GM12878 (cell line): ENCODE measurements around the gene LGI2. TPM values are rescaled to one million over a fixed set of nuclear protein-coding genes. Genes with fewer than 3 reads are reported as not detected.

Experiments
- ATAC-seq: fragments of 200-7000 bp; cut with Tn5 transposase; 3 replicates; pipeline ENCODE4 v1.9.1; 2020; ENCODE audit warnings: mild to moderate bottlenecking, moderate library complexity
- BruUV-seq: library from RNA; stranded (reverse); fragments of 400-500 nt; replicated peaks from 2 replicates; lab custom pipeline; 2021; lab: Mats Ljungman, UMichigan
- CTCF ChIA-PET: fragments of 300-600 bp; sonication (Branson Sonifier 250); formaldehyde crosslinking; extraction: SDS; loops from one replicate; lab custom pipeline; 2021; ENCODE audit warnings: inconsistent platforms; lab: Yijun Ruan, JAX
- POLR2A ChIA-PET: fragments of 350-600 bp; formaldehyde crosslinking; extraction: SDS; loops from one replicate; lab custom pipeline; 2021; ENCODE audit warnings: inconsistent platforms; lab: Charles Lee
- RAD21 ChIA-PET: fragments of 300-600 bp; sonication (Branson Sonifier 250); formaldehyde crosslinking; loops from one replicate; lab custom pipeline; 2023; ENCODE audit warnings: antibody characterized with exemption; ENCODE audit not compliant: unreplicated experiment; lab: Charles Lee
- SMC1A ChIA-PET: fragments of 300-600 bp; sonication (Branson Sonifier 250); formaldehyde crosslinking; loops from one replicate; lab custom pipeline; 2023; ENCODE audit not compliant: unreplicated experiment, uncharacterized antibody; lab: Charles Lee
- DNase-seq: peaks from one replicate; pipeline ENCODE4 v3.0.0-alpha.2; 2011; ENCODE audit warnings: low read depth, low spot score
- FAIRE-seq: peaks from 3 replicates; lab custom pipeline; 2011; peaks lifted over from hg19 to GRCh38; lab: Jason Lieb, UNC
- H2AFZ ChIP-seq: 2 replicates; pipeline ENCODE4 v1.6.0; 2011; ENCODE audit warnings: low read depth, low read length, control low read depth; ENCODE audit not compliant: control insufficient read depth
- H3K27ac ChIP-seq: 2 replicates; pipeline ENCODE4 v1.5.1; 2011; ENCODE audit warnings: control low read depth; ENCODE audit not compliant: control insufficient read depth, insufficient read depth
- H3K27me3 ChIP-seq, 2 experiments: replicated peaks in 1 of 2; 2 replicates each; pipeline versions ENCODE4 v1.6.0 to v1.6.1; 2011; ENCODE audit warnings: low read length in 1 of 2; ENCODE audit not compliant: control insufficient read depth in 2 of 2, insufficient read depth in 2 of 2
- H3K36me3 ChIP-seq, 2 experiments: 2 replicates each; pipeline ENCODE4 v1.5.1; 2011; ENCODE audit warnings: low read length in 1 of 2; ENCODE audit not compliant: control insufficient read depth in 2 of 2, insufficient read depth in 2 of 2
- H3K4me1 ChIP-seq: 2 replicates; pipeline ENCODE4 v1.6.1; 2011; ENCODE audit warnings: mild to moderate bottlenecking, low read length, moderate library complexity, mixed read lengths; ENCODE audit not compliant: control insufficient read depth, insufficient read depth
- H3K4me2 ChIP-seq: 2 replicates; pipeline ENCODE4 v1.6.0; 2011; ENCODE audit warnings: control low read depth; ENCODE audit not compliant: control insufficient read depth, insufficient read depth
- H3K4me3 ChIP-seq: fragments of 200-600 bp; sonication (generic); 2 replicates; pipeline ENCODE4 v1.5.1; 2016
- H3K79me2 ChIP-seq: 2 replicates; pipeline ENCODE4 v1.6.0; 2011; ENCODE audit warnings: low read length; ENCODE audit not compliant: control insufficient read depth, insufficient read depth
- H3K9ac ChIP-seq: 2 replicates; pipeline ENCODE4 v1.8.0; 2011; ENCODE audit warnings: low read length, control low read depth, mixed read lengths; ENCODE audit not compliant: control insufficient read depth, insufficient read depth
- H3K9me3 ChIP-seq: replicated peaks from 3 replicates; pipeline ENCODE4 v1.5.1; 2011; ENCODE audit warnings: mild to moderate bottlenecking, low read length; ENCODE audit not compliant: control insufficient read depth, insufficient read depth
- H4K20me1 ChIP-seq: 2 replicates; pipeline ENCODE4 v1.6.0; 2011; ENCODE audit not compliant: control insufficient read depth, insufficient read depth
- BRCA1 ChIP-seq: IDR thresholded peaks from 2 replicates; pipeline ENCODE4 v1.6.1; 2011; ENCODE audit warnings: low read depth, low read length, improper control_type of control experiment
- CREM ChIP-seq: IDR thresholded peaks from 2 replicates; pipeline ENCODE4 v1.6.1; 2014; ENCODE audit warnings: antibody characterized with exemption, low read depth
- E2F8 ChIP-seq: fragments of 450-650 bp; IDR thresholded peaks from 2 replicates; pipeline ENCODE4 v1.6.1; 2018; ENCODE audit warnings: mild to moderate bottlenecking, low read depth, moderate library complexity; ENCODE audit not compliant: partially characterized antibody
- EGR1 ChIP-seq, 2 experiments: IDR thresholded peaks; 1 replicate in 1 of 2; 2 replicates in 1 of 2; pipeline ENCODE4 v1.6.1; 2011 to 2012; ENCODE audit warnings: low read depth in 2 of 2, low read length in 2 of 2, borderline replicate concordance in 1 of 2, mild to moderate bottlenecking in 1 of 2, moderate library complexity in 1 of 2
- MEF2B ChIP-seq: fragments of 450-650 bp; IDR thresholded peaks from 2 replicates; pipeline ENCODE4 v1.6.1; 2018; ENCODE audit warnings: mild to moderate bottlenecking, moderate library complexity; ENCODE audit not compliant: partially characterized antibody, poor library complexity, severe bottlenecking
- MYB ChIP-seq: fragments of 150-350 bp; IDR thresholded peaks from 2 replicates; pipeline ENCODE4 v1.6.1; 2014; ENCODE audit warnings: mild to moderate bottlenecking, low read depth, low read length, borderline replicate concordance
- NR2F1 ChIP-seq: fragments of 450-650 bp; conservative IDR thresholded peaks from 2 replicates; pipeline ENCODE4 v1.6.1; 2017; ENCODE audit warnings: mild to moderate bottlenecking
- NRF1 ChIP-seq: conservative IDR thresholded peaks from 2 replicates; pipeline ENCODE4 v1.6.1; 2011; ENCODE audit warnings: mild to moderate bottlenecking, low read depth, low read length, improper control_type of control experiment
- SMARCA5 ChIP-seq: fragments of 450-650 bp; IDR thresholded peaks from 2 replicates; pipeline ENCODE4 v1.6.1; 2017; ENCODE audit warnings: mild to moderate bottlenecking
- STAT3 ChIP-seq: IDR thresholded peaks from 2 replicates; pipeline ENCODE4 v1.6.1; 2011; ENCODE audit warnings: low read depth, low read length, improper control_type of control experiment
- ZNF24 ChIP-seq: fragments of 450-650 bp; IDR thresholded peaks from 2 replicates; pipeline ENCODE4 v1.6.1; 2017; ENCODE audit warnings: antibody characterized with exemption, mild to moderate bottlenecking
- WGBS: methylation state at CpG from one replicate; pipeline ENCODE4 v1.1.6; 2016; ENCODE audit warnings: low lambda C conversion rate; ENCODE audit not compliant: insufficient replicate concordance, insufficient coverage; ENCODE audit errors: missing lambda C conversion rate; 5-methylcytosine and 5-hydroxymethylcytosine counted together
- in situ Hi-C: fragments of 300-500 bp; cut with MboI; formaldehyde crosslinking; loops from 9 replicates; pipeline ENCODE4 v1.14.3; 2018; ENCODE audit warnings: mixed read lengths
- intact Hi-C: fragments of 100-400 bp; cut with micrococcal nuclease; formaldehyde crosslinking; loops from one replicate; pipeline ENCODE4 v1.14.2; 2022; ENCODE audit not compliant: unreplicated experiment
- polyA plus RNA-seq, 11 experiments: library from polyadenylated mRNA; depleted of rRNA in 4 of 11; unstranded in 6 of 11; stranded (reverse) in 5 of 11; fragments of >200 nt; fragmentation: Nextera tagmentation in 4 of 11; fragmentation: Illumina TruSeq in 1 of 11; extraction: Ambion mirVana in 4 of 11; extraction: Trizol in 1 of 11; gene quantifications; 1 replicate in 1 of 11; 2 replicates in 10 of 11; pipeline versions ENCODE4 v1.2.1 to v1.2.3, GENCODE V29; 2011 to 2016; ENCODE audit warnings: inconsistent platforms in 2 of 11, missing spikeins in 2 of 11, low read depth in 1 of 11
- total RNA-seq, 4 experiments: library from RNA; depleted of rRNA in 3 of 4; stranded (reverse); fragments of >200 nt in 3 of 4; fragmentation: Illumina TruSeq in 1 of 4; extraction: Trizol in 1 of 4; gene quantifications; 2 replicates each; pipeline versions ENCODE4 v1.2.1 to v1.2.3, GENCODE V29; 2013 to 2021
- TF ChIP-seq, protein P1 (sequence below): IDR thresholded peaks from 2 replicates; pipeline ENCODE4 v1.6.1; 2011; ENCODE audit warnings: borderline replicate concordance, low read depth, mild to moderate bottlenecking, moderate library complexity, mixed read lengths, low read length; ENCODE audit not compliant: insufficient read depth; ENCODE audit errors: extremely low read length
- TF ChIP-seq, protein P2 (sequence below): IDR thresholded peaks from 2 replicates; pipeline ENCODE4 v1.6.1; 2012; ENCODE audit warnings: low read depth, low read length, improper control_type of control experiment
- TF ChIP-seq, protein P3 (sequence below): IDR thresholded peaks from 2 replicates; pipeline ENCODE4 v1.6.1; 2011; ENCODE audit warnings: low read depth, mild to moderate bottlenecking, low read length, moderate library complexity, borderline replicate concordance; ENCODE audit errors: extremely low read depth

LGI2 gene
- total and polyA plus RNA-seq, 10 of the 15 experiments (the other 5 are each of a cell fraction or from before 2014, with no cell fraction given): not detected

- no peak for TF ChIP-seq BRCA1
- no peak for TF ChIP-seq CREM
- TF ChIP-seq, all 136 proteins: peak for 0
Measured at GRCh38 chr4:25051534-25051933, 20.8 kb upstream of the LGI2 start (continued).

- in situ Hi-C loops: no loop called here
- FAIRE-seq: no peak
- no peak for DNase-seq
- no peaks in the 10 kb centered on the region for H3K4me1 ChIP-seq
- no peak for ATAC-seq
- no peak overlapping the region for H3K9ac ChIP-seq
- ChIA-PET CTCF (no interaction called here), SMC1A (no interaction called here), POLR2A (interaction anchor here (0.6 kb wide), 1 partner anchor 670 kb away, joined by 4 read pairs; no protein-coding TSS in a partner anchor), RAD21 (no interaction called here)
- H3K4me2 ChIP-seq: no peak overlapping the region
- H3K79me2 ChIP-seq: no peaks in the 10 kb centered on the region
- H2AFZ ChIP-seq: no peak overlapping the region
- WGBS: 52% methylated on average over 5 of the region's 5 CpGs
- H3K27me3 ChIP-seq: no peaks in the 10 kb centered on the region
- no peaks in the 10 kb centered on the region for H3K36me3 ChIP-seq
- BruUV-seq: no TSS peak
- H4K20me1 ChIP-seq: no peaks in the 10 kb centered on the region
- H3K4me3 ChIP-seq: no peak overlapping the region
- H3K27ac ChIP-seq: no peak overlapping the region
- H3K9me3 ChIP-seq: no peaks in the 10 kb centered on the region
- intact Hi-C loops: no loop called here
- TF ChIP-seq MEF2B (no peak), ZNF24 (no peak), SMARCA5 (no peak), MYB (no peak), E2F8 (no peak), EGR1 (IDR thresholded peaks at IDR 0.05; ENCODE audit: borderline replicate concordance in 1 of 2, low read depth in 2 of 2, low read length in 2 of 2) (no peak), NRF1 (no peak), NR2F1 (no peak), STAT3 (no peak)
- TF ChIP-seq, protein P1, sequence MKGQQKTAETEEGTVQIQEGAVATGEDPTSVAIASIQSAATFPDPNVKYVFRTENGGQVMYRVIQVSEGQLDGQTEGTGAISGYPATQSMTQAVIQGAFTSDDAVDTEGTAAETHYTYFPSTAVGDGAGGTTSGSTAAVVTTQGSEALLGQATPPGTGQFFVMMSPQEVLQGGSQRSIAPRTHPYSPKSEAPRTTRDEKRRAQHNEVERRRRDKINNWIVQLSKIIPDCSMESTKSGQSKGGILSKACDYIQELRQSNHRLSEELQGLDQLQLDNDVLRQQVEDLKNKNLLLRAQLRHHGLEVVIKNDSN: no peak
- TF ChIP-seq, protein P2, sequence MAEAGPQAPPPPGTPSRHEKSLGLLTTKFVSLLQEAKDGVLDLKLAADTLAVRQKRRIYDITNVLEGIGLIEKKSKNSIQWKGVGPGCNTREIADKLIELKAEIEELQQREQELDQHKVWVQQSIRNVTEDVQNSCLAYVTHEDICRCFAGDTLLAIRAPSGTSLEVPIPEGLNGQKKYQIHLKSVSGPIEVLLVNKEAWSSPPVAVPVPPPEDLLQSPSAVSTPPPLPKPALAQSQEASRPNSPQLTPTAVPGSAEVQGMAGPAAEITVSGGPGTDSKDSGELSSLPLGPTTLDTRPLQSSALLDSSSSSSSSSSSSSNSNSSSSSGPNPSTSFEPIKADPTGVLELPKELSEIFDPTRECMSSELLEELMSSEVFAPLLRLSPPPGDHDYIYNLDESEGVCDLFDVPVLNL: no peak
- TF ChIP-seq, protein P3, sequence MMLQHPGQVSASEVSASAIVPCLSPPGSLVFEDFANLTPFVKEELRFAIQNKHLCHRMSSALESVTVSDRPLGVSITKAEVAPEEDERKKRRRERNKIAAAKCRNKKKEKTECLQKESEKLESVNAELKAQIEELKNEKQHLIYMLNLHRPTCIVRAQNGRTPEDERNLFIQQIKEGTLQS: no peak
Measured at GRCh38 chr4:25050370-25051078, 19.8 kb upstream of the LGI2 start.
